LoVo (cell line): ENCODE data around the gene RPH3AL.
A peak's percentile ranks its signal among the peaks of the same experiment; 100 is the strongest.

Source experiments
- DNase-seq: peaks from one replicate; pipeline ENCODE4 v3.0.0-alpha.2; 2016; ENCODE audit warnings: low spot score

The RPH3AL gene, protein sequence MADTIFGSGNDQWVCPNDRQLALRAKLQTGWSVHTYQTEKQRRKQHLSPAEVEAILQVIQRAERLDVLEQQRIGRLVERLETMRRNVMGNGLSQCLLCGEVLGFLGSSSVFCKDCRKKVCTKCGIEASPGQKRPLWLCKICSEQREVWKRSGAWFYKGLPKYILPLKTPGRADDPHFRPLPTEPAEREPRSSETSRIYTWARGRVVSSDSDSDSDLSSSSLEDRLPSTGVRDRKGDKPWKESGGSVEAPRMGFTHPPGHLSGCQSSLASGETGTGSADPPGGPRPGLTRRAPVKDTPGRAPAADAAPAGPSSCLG

DNA sequence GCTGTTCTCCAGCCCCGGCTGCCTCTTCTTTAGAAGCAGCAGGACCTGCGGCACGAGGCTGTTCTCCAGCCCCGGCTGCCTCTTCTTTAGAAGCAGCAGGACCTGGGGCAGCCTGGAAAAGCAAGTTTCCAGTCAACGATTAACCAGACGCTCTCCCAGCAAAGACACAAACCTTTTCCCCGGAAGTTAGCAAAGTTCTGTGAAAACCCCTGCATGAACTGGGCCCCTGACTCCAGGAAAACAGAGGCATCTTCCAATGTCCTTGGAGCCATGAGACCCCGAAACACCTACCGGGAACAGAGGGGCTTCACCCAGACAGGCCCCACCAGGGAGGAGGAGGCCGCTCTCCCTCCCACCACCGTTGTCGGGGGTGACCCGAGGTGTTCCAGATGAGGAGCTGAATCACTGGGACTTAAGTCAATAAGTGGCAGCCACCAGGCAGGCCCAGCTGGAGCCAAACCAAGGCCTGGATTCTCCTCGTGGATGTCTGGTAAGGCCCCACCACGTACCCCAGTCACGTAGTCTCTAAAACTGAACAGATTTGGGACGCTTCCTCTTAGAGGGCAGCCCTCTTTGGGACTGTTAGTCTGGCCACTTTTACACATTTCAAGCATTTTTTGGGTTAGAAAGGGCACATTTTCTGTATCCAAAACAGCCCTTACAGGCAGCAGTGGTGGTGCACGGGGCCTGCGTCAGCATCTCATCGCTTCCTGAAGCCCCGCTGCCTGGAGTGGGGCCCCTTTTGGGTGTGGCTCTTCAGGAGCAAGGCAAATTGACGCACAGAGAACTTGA, at the start of gene RPH3AL:
RPH3AL (minus strand) TSS at position 387 of the 792 bp plus-strand sequence. CDS start 25,264 bp downstream, outside the sequence.
- peak; percentile 66 for DNase-seq

DNA sequence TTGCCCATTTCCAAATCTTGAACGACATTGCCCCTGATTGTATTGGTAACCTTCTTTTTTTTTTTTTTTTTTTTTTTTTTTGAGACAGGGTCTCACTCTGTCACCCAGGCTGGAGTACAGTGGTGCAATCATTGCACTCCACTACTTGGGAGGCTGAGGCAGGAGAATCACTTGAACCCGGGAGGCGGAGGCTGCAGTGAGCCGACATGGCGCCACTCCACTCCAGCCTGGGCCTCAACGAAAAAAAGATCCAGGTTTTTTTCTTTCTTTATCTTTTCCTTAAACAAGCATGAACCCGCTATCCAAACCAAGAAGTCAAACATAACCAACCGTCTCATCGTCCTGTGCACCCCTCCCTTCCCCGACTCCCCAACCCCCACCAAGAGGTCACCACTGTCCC, 47.6 kb upstream of the RPH3AL start:
- DNase-seq: no peak

DNA sequence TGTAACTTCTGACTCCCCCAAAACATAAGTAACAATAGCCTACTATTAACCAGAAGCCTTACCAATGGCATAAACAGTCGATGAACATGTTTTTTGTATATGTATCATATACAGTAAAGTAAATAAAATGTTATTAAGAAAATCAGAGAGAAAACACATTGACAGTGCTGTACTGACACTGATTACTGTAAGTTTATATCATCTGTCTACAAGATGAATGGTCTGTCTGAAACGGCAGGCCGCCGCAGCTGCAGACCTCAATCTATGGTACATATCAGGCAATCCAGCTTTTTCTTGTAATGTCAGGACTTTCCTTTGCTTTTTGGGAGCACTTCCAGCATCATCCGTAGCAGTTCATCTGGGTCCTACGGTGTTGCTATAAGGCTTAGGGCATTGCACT, 44.2 kb upstream of the RPH3AL start:
- DNase-seq: no peak

DNA sequence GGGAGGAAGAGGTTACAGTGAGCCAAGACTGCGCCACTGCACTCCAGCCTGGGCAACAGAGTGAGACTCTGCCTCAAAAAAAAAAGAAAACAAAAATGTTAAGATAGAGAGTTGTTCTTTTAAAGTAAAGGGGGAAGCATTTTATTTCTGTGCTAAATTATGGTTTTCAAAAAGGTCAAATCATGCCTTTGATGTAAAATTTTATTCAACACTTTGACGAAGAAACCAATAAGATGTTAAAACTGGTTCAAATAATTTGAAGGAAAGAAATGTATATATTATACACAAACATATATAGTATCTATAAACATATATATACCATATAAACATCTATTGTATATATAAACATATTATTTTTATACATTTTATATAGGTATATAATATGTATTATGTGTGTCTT, 43.4 kb upstream of the RPH3AL start:
- no peak for DNase-seq

DNA sequence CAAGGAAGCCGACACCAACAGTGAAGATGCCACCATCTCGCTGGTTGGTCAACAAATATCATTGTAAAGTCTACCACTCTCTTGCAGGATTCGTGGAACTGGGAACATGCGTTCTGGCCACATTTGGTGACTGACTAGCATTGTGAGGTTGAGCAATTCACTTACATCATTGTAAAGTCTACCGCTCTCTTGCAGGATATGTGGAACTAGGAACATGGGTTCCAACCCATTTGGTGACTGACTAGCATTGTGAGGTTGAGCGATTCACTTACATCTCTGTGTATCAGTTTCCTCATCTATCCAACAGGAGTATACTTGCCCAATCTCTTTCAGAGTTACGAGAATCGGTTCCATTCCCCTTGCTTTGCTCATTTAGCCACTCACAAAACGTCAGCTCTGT, 42.6 kb upstream of the RPH3AL start:
- no peak for DNase-seq

DNA sequence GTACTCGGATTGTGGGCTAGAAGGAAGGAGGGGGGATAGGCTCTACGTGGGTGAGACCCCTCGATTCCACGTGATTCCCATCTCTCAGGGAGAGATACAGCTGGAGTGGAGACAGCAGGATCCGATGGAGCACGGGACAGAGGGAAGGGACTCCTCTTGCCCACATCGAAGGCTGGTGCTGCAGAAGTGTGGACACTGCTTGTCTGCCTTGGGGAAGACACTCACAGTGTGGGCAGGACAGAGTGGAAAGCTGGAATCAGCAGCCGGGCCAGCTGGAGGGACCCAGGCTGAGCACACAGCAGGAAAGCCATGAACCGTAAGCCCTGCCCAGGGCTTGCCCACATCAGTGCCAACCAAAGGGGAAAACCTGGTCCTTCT, 42.1 kb upstream of the RPH3AL start:
- DNase-seq: no peak

DNA sequence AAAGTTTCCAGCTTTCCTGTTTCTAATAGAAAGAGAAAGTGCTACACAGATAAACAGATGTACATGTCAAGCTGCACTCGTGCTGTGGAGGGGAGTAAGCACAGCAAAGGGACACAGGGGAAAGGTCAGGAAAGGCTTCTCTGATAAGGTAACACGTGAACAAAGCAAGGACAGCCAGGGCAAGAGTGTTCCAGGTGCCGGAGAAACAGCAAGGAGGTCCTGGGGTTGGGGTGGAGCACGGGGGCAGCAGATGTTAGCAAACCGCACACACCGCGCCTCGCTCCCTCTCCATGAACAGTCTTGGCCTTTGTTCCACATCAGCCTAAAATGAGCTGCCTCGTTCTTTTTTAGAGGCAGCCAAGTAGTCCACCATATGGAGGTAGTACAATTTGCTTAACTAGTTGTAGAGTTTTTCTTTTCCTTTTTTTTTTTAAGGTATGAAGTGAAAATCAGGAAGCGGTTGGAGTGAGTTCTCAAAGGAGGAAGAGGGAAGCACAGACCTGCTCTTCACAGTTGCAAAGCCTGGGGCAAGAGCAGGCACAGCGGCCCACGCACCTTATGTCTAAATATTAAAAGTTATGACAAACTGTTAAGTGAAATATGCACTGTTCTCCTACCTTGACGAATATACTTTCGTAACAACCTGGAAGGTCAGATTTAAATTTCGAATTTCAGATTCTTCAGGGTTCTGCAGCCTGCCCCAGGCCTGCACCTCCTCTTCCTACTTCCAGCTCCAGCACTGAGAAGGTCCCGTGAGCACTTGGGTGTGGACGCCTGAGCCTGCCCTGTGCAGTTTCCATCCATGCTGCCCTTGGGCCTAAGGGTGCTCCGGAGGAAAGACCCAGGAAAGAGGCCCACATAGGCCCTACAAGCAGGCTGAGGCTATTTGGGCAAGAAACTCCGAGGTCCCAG, 41.5 kb upstream of the RPH3AL start:
- no peak for DNase-seq

DNA sequence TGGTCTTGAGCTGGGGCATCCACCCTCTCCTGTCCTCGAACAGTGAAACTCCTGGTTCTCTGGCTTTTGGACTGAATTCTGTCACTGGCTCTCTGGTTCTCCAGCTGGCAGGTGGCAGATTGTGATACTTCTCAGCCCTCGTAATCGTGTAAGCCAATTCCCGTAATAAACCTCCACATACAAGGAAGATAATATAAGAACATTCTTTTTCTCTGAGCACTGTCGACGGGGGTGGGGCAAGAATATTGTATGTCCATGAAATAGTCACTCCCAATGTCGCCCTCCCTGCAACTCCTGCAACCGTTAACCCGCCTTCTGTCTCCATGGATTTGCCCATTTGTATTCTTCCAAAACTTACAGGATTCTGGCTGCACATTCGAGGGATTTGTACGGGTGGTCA, 39.2 kb upstream of the RPH3AL start:
- DNase-seq: no peak

DNA sequence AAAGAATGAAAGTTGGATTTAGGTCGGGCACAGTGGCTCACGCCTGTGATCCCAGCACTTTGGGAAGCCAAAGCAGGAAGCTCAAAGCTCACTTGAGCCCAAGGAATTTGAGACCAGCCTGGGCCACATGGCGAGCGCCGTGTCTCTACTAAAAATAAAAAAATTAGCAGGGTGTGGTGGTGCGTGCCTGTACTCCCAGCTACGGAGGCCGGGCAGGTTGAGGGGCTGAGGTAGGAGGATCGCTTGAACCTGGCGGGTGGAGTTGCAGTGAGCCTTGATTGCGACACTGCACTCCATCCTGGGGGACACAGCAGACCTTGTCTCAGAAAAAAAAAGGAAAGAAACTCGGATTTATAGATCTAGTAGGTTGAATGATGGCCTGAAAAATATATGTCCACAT, 37.4 kb upstream of the RPH3AL start:
- DNase-seq: no peak

DNA sequence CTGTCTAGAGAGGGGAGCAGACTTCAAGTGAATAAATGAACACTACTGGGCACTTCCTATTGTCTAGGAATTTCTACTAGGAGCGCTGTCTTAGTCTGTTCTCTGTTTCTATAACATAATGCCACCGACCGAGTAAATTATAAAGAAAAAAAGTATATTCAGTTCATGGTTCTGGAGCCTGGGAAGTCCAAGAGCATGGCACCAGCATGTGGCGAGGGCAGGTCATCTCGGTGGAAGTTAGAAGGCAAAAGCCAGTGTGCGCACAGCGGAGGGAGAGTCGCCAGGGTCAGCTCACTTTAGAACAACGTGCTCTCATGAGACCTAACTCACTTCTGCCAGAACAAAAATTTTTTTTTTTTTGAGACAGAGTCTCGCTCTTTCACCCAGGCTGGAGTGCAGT, 35.5 kb upstream of the RPH3AL start:
- no peak for DNase-seq

DNA sequence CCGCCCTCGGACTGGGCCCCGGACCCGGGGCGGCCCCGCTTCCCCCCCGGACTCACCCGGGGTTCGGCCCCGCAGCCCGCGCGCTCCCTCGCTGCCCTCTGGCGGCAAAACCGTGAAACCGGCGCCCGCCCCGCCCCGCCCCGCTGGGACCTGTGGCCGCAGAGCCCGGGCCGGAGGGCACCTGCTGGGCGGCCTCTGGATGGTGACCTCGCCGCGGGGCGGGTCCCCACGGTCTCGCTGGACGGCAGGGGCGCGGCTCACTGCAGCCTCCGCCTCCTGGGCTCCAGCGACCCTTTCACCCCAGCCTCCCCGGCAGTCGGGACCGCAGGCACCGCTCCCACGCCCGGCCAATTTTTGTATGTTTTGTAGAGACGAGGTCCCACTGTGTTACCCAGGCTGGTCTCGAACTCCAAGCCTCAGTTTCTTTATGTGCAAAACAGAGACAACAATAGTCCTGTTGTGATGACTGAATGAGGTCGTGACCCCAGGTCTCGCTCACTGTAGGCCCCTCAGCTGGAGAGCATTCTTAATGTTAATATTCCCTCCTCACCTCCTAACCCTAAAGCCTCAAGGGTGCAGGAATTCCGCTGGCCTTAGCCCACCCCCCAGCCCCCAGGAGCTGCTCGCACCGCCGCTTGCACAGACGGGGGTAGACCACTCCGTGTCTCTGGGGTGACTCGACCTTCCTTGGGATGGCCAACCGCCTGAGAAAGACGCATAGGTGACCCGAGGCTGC, 33.7 kb upstream of the RPH3AL start:
- peak; percentile 72 for DNase-seq

DNA sequence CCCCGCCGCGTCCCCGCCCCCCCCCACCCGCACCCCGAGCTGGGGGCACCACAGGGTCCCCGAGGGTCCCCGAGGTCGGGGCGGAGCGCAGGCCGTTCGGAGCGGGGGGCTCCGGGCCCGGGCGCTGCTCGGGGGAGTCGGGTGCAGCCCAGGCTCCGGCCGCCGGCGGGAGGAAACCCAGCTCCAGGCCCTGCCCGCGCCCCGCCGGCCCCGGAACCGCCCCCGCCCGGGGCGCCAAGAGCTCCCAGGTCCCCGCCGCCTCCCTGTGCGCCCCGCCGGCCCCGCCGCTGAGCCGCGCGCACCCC, 33.2 kb upstream of the RPH3AL start:
- DNase-seq: no peak

DNA sequence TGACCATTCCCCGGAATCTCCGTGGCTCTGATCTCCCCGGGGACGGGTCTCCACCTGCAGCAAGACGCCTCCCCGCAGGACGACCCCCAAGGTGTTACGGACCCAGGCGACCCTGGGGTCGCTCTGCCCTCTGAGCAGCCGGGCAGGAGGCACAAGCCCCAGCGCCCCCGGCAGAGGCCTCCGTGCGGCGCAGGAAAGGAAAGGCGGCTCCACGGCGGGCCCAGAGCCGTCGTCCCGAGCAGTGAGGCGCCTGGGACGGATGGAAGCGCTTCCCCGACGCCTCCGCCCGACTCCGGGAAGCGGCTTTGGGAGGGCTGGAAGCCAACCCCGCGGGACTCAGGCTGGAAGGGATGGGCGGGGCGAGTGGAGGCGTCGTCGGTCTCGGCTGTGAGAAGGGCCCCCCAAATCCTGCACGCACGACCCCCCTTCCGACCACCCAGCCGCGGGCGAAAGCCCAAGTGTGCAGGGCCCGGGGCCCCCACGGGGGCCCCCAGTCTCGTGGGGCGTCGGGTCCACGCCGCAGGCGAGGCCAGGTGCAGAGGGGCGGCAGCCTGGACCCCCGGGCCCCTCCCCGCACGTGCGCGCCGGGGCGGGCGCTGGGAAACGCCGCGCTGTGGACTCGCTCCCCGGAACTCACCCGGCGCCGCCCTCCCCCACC, 32.7 kb upstream of the RPH3AL start:
- peak; percentile 22 for DNase-seq

DNA sequence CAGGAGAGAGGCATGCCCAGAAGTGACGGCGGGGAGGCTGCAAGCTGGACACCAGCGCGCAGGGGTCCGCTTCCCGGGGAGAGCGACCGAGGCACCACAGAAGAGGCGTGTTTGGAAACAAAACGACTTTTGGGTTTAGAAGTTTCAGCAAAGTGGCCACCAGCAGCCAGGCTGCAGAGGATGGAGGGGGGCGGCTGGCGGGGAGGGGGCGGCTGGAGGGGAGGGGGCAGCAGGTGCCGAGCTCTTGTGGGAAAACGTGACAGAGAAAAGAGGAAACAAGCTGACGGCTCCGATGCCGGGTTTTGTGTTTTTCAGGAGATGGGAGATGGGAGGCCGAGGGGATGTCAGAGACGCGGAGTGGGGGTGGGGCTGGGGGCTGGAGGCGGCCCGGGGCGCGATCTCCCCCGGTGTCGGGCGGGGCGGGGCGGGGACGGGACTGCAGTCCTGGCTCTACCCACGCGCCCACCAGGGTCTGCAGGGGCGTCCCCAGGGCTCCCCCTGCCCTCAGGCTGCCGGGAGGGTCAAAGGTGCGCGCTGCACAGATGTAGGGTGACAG, 32.1 kb upstream of the RPH3AL start:
- DNase-seq: no peak

DNA sequence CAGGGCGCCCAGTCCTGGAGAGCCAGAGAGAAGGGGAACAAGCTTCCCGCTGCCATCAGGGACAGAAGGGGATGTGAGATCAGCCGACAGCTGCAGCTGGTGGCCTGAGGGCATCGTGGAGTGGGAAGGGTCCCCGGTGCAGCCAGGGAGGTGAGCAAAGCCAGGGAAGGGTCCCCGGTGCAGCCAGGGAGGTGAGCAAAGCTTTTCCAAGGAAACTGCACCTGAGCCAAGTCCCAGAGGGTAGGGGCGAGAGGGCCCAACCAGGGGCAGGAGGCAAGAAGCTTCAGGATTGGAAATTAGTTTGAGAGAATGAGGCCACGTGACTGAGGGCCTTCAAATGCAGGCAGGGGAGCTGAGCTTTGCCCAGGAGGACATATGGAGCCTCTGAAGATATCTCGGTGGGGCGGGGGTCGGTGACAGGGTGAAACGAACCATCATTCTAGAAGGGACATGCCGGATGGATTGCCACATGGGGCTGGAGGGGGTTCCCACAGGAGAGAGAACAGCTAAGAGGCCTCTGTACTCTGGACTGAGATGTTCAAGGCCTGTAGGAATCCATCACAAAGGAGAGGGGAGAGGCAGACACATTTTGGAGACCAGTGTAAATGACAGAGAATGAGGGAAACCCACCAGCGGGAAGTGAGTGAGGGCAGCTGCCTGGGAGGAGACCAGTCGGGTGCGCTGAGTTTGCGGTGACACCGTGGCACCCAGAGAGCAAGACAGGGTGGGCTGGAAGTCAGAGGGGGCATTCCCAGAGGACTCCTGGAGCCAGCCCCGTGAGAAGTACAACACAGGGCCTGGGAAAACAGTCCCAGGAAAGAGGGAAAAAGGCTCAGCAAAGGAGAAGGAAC, 31.4 kb upstream of the RPH3AL start:
- DNase-seq: no peak

DNA sequence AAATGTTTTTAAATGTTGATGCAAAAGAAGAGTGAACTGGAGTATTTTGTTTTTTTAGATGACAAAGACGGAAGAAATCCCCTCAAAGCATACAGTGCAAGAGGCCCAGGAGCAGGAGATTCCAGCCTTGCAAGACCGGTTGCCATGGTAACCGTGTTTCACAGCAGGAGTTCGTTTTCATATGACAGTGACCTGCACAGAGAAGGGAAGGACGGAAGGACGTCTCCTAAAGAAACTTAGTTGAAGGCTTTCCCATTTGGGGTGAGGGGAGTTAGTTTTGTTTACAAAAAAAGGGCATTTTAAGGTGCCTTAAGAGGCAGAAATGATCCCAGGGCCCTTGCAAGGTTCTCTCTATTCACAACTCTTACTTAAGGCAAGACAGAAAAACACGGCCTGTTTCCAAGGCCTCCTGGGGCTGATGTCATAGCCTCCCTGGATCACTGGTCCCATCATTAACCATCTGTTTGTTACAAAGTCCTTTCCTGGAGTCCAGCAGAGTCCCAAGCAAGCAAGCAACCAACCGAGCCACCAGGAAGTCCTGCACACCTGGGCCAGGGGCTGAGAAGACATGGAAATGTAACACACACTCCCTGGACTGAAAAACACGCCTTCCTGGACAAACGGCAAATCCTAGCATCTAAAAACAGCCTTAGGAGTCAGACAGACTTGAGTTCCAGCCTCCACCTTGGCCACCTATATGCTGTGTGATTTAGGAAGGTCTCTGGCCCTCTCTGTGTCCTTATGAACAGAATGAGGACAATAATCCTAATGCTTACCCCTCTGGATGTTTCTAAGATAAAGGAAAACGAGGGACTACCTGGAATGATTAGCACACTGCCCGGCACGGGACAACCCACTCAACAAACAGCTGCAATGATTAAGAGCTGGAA, 30.3 kb upstream of the RPH3AL start:
- DNase-seq: no peak

DNA sequence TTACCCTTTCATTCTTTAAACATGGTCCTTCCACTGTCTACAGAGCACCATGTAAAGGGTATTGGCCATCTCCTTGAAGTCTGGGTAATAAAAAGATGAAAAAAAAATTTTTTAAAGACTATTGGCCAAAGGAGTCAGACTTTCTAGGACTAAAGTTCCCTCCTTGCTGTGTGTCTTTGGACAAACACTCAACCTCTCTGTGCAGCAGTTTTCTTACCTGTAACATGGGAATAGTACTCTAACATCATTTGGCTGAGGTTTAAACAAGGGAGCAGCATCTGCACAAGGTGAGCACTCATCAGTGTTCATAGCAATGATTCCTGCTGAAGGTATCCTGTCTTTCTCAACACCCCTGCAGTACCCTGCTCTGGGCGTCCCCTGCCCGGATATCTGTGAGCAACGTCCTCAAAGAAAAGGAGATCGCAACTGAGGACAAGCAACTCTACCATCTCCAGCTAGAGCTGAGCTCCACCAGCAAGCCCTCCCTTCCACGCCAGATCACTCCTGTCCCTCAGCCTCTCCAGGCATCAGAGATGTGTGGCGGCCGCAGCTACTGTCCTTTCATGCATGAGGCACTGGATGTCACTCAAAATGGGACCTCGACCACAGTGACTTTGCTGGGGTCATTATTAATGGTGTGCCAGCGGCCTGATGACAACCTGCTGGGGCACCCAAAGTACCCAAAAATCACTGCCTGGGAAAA, 29.5 kb upstream of the RPH3AL start:
- no peak for DNase-seq

DNA sequence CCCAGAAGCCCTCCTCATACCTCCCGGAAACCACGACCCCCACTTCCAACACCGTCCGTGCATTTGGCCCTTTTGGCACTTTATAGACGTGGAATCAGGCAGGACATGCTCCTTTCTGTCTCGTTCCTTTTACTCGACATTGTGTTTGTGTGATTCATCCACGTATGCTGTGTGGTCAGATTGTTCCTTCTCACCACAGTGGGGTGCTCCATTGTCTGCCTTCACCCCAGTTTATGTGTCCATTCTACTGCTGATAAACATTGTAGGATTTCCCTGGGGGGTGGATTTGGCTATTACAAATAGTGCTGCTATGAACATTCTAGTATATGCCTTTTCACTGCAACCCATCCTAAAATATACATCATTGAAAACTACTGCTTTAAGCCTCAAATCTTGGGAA, 28.9 kb upstream of the RPH3AL start:
- DNase-seq: no peak
